CD14-positive monocyte (primary cell): ENCODE results near the gene ACTL10. TPM values are rescaled to one million over a fixed set of nuclear protein-coding genes. Genes with fewer than 3 reads are reported as not detected.

Source experiments
- DNase-seq, 3 donors: peaks; one replicate each; pipeline ENCODE4 v3.0.0-alpha.2; 2011 to 2022
- H2AFZ ChIP-seq: 2 replicates; pipeline ENCODE4 v1.6.0; 2012; ENCODE audit warnings: mild to moderate bottlenecking, low read depth, low read length, inconsistent platforms; ENCODE audit not compliant: insufficient read depth, poor library complexity, severe bottlenecking
- H3K27ac ChIP-seq, 2 donors: 1 replicate in 1 of 2; 2 replicates in 1 of 2; pipeline ENCODE4 v1.5.1; 2012 to 2013; ENCODE audit warnings: low read length in 2 of 2, control low read depth in 1 of 2, inconsistent platforms in 1 of 2, low read depth in 1 of 2, mild to moderate bottlenecking in 1 of 2
- H3K27me3 ChIP-seq, 2 donors: one replicate each; pipeline versions ENCODE4 v1.6.0 to v1.6.1; 2011 to 2013; ENCODE audit warnings: low read length in 2 of 2; ENCODE audit not compliant: control insufficient read depth in 2 of 2, insufficient read depth in 2 of 2
- H3K36me3 ChIP-seq, 2 donors: replicated peaks in 1 of 2; 1 replicate in 1 of 2; 2 replicates in 1 of 2; pipeline versions ENCODE4 v1.5.1 to v1.6.1; 2012 to 2013; ENCODE audit warnings: low read length in 2 of 2, control low read depth in 1 of 2, inconsistent platforms in 1 of 2, mild to moderate bottlenecking in 1 of 2; ENCODE audit not compliant: insufficient read depth in 2 of 2, control insufficient read depth in 1 of 2
- H3K4me1 ChIP-seq, 2 donors: 1 replicate in 1 of 2; 2 replicates in 1 of 2; pipeline versions ENCODE4 v1.5.1 to v1.6.1; 2012 to 2013; ENCODE audit warnings: low read length in 2 of 2, control low read depth in 1 of 2, inconsistent platforms in 1 of 2, mild to moderate bottlenecking in 1 of 2, moderate library complexity in 1 of 2; ENCODE audit not compliant: insufficient read depth in 2 of 2, control insufficient read depth in 1 of 2
- H3K4me2 ChIP-seq: replicated peaks from 2 replicates; pipeline ENCODE3; 2012; ENCODE audit warnings: low read length, moderate library complexity, mild to moderate bottlenecking; ENCODE audit not compliant: poor library complexity, severe bottlenecking; ENCODE audit errors: extremely low read depth
- H3K4me3 ChIP-seq, 3 experiments: fragments of 200-600 bp in 1 of 3; sonication (generic) in 1 of 3; replicated peaks in 1 of 3; 1 replicate in 2 of 3; 2 replicates in 1 of 3; pipeline ENCODE4 v1.5.1; 2011 to 2013; ENCODE audit warnings: low read length in 3 of 3, mild to moderate bottlenecking in 3 of 3, control low read depth in 2 of 3, low read depth in 2 of 3, inconsistent platforms in 1 of 3, moderate library complexity in 1 of 3
- H3K79me2 ChIP-seq: 2 replicates; pipeline ENCODE4 v1.6.0; 2012; ENCODE audit warnings: mild to moderate bottlenecking, control low read depth, inconsistent platforms, low read length, moderate library complexity; ENCODE audit not compliant: insufficient read depth
- H3K9ac ChIP-seq: 2 replicates; pipeline ENCODE4 v1.6.0; 2017; ENCODE audit warnings: low read length, mild to moderate bottlenecking; ENCODE audit not compliant: insufficient read depth, poor library complexity, severe bottlenecking
- H3K9me3 ChIP-seq, 2 donors: replicated peaks in 1 of 2; 1 replicate in 1 of 2; 2 replicates in 1 of 2; pipeline versions ENCODE4 v1.5.1 to v1.6.1; 2012 to 2013; ENCODE audit warnings: low read length in 2 of 2, control low read depth in 1 of 2; ENCODE audit not compliant: control insufficient read depth in 1 of 2, insufficient read depth in 1 of 2
- H4K20me1 ChIP-seq: 2 replicates; pipeline ENCODE4 v1.6.0; 2012; ENCODE audit warnings: mild to moderate bottlenecking, low read length, control low read depth, moderate library complexity; ENCODE audit not compliant: insufficient read depth
- H3K27ac Mint-ChIP-seq, 7 donors: one replicate each; pipeline ENCODE4 v1.8.0; 2020; ENCODE audit warnings: mild to moderate bottlenecking in 7 of 7, mixed read lengths in 7 of 7, moderate library complexity in 6 of 7, inconsistent platforms in 2 of 7
- H3K27me3 Mint-ChIP-seq, 3 donors: one replicate each; pipeline ENCODE4 v1.8.0; 2021 to 2022; ENCODE audit warnings: low read depth in 3 of 3, mild to moderate bottlenecking in 3 of 3, mixed read lengths in 3 of 3, moderate library complexity in 3 of 3, inconsistent platforms in 1 of 3
- H3K36me3 Mint-ChIP-seq, 2 donors: one replicate each; pipeline ENCODE4 v1.8.0; 2020; ENCODE audit warnings: mixed read lengths in 2 of 2, inconsistent platforms in 1 of 2, mild to moderate bottlenecking in 1 of 2
- H3K4me1 Mint-ChIP-seq: one replicate; pipeline ENCODE4 v1.8.0; 2020; ENCODE audit warnings: mild to moderate bottlenecking, mixed read lengths
- H3K4me3 Mint-ChIP-seq, 2 donors: one replicate each; pipeline ENCODE4 v1.8.0; 2020; ENCODE audit warnings: mild to moderate bottlenecking in 2 of 2, mixed read lengths in 2 of 2, moderate library complexity in 1 of 2
- H3K9me3 Mint-ChIP-seq, 7 donors: one replicate each; pipeline ENCODE4 v1.8.0; 2020 to 2022; ENCODE audit warnings: mixed read lengths in 7 of 7, mild to moderate bottlenecking in 6 of 7, moderate library complexity in 6 of 7, inconsistent platforms in 2 of 7
- WGBS: methylation state at CpG from one replicate; pipeline ENCODE4 v1.1.5; 2013; ENCODE audit warnings: missing lambda C conversion rate; ENCODE audit not compliant: insufficient coverage; 5-methylcytosine and 5-hydroxymethylcytosine counted together
- intact Hi-C, 2 donors: fragments of 100-400 bp; cut with micrococcal nuclease; formaldehyde crosslinking; loops; one replicate each; pipeline versions ENCODE4 v1.15.0 to v1.15.1; 2023
- polyA plus RNA-seq, 3 donors: library from polyadenylated mRNA; depleted of rRNA in 1 of 3; unstranded in 2 of 3; stranded (reverse) in 1 of 3; fragments of 300-500 nt in 2 of 3; fragments of >200 nt in 1 of 3; fragmentation: Illumina TruSeq in 2 of 3; gene quantifications; 1 replicate in 2 of 3; 2 replicates in 1 of 3; pipeline ENCODE4 v1.2.3, GENCODE V29; 2012 to 2021
- TF ChIP-seq, protein P1 (sequence below): fragments of 200-600 bp; IDR thresholded peaks from one replicate; pipeline ENCODE4 v1.8.0; 2022; ENCODE audit warnings: antibody characterized with exemption, mild to moderate bottlenecking

The ACTL10 gene
- polyA plus RNA-seq, 3 donors = 0.31 to 1.2 (median 1.1) TPM

- intact Hi-C loops = no loop called here
- Histone ChIP-seq H3K4me2 (no peak overlapping the region), H4K20me1 (no peaks in the 10 kb centered on the region)
Measured at GRCh38 chr20:33650753-33651561, 15.8 kb upstream of the ACTL10 start.

GRCh38 chr20:33651562-33652048 lies 15.1 kb upstream of the ACTL10 start:
- no peak for DNase-seq
- Histone ChIP-seq H3K27ac (no peak overlapping the region), H4K20me1 (no peaks in the 10 kb centered on the region), H3K4me1 (no peaks in the 10 kb centered on the region), H3K27me3 (no peaks in the 10 kb centered on the region), H3K36me3 (peaks cover 0 to under 1% of the 10 kb centered on the region in 2 donors), H3K4me2 (no peak overlapping the region), H3K4me3 (no peak overlapping the region), H3K79me2 (no peaks in the 10 kb centered on the region), H2AFZ (no peak overlapping the region), H3K9ac (no peak overlapping the region), H3K9me3 (no peaks in the 10 kb centered on the region)
- Mint-ChIP-seq H3K27me3 (peaks cover 1 to 9% (median 2%) of the 10 kb centered on the region in 3 donors), H3K4me1 (peaks cover 6% of the 10 kb centered on the region), H3K36me3 (peaks cover 2 to 3% of the 10 kb centered on the region in 2 donors), H3K4me3 (no peak overlapping the region), H3K27ac (no peak overlapping the region), H3K9me3 (no peaks in the 10 kb centered on the region)
- TF ChIP-seq, protein P1, sequence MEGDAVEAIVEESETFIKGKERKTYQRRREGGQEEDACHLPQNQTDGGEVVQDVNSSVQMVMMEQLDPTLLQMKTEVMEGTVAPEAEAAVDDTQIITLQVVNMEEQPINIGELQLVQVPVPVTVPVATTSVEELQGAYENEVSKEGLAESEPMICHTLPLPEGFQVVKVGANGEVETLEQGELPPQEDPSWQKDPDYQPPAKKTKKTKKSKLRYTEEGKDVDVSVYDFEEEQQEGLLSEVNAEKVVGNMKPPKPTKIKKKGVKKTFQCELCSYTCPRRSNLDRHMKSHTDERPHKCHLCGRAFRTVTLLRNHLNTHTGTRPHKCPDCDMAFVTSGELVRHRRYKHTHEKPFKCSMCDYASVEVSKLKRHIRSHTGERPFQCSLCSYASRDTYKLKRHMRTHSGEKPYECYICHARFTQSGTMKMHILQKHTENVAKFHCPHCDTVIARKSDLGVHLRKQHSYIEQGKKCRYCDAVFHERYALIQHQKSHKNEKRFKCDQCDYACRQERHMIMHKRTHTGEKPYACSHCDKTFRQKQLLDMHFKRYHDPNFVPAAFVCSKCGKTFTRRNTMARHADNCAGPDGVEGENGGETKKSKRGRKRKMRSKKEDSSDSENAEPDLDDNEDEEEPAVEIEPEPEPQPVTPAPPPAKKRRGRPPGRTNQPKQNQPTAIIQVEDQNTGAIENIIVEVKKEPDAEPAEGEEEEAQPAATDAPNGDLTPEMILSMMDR = no peak
- WGBS = 93% methylated on average over 10 of the region's 13 CpGs
- intact Hi-C loops = no loop called here

More at GRCh38 chr20:33650753-33651561, 15.8 kb upstream of the ACTL10 start:
- Histone ChIP-seq H3K27me3 (no peaks in the 10 kb centered on the region), H3K79me2 (no peaks in the 10 kb centered on the region), H3K9ac (no peak overlapping the region), H3K4me1 (no peaks in the 10 kb centered on the region), H3K36me3 (peaks cover 0 to 6% of the 10 kb centered on the region in 2 donors), H3K27ac (no peak overlapping the region), H3K4me3 (no peak overlapping the region), H3K9me3 (no peaks in the 10 kb centered on the region), H2AFZ (no peak overlapping the region)
- 90% methylated on average over 2 of the region's 10 CpGs for WGBS
- Mint-ChIP-seq H3K4me1 (peaks cover 6% of the 10 kb centered on the region), H3K27me3 (peaks cover 1 to 8% (median 2%) of the 10 kb centered on the region in 3 donors), H3K9me3 (no peaks in the 10 kb centered on the region), H3K4me3 (no peak overlapping the region), H3K36me3 (peaks cover 6 to 8% of the 10 kb centered on the region in 2 donors), H3K27ac (no peak overlapping the region)
- TF ChIP-seq, protein P1 = no peak
- DNase-seq = no peak
